DMS53 (cell line): ENCODE results near the gene TEAD3.
"Not testable (repeated sequence)": the region's sequence is repeated elsewhere in the genome, so short reads cannot be mapped to it uniquely, and the experiment has no call there.

Experiments used
- DNase-seq: peaks from one replicate; lab custom pipeline; 2025; lab: John Stamatoyannopoulos, UW

TEAD3 gene

GRCh38 chr6:35451354-35452182, 45.3 kb downstream of the TEAD3 start:
- no peak for DNase-seq

DNA sequence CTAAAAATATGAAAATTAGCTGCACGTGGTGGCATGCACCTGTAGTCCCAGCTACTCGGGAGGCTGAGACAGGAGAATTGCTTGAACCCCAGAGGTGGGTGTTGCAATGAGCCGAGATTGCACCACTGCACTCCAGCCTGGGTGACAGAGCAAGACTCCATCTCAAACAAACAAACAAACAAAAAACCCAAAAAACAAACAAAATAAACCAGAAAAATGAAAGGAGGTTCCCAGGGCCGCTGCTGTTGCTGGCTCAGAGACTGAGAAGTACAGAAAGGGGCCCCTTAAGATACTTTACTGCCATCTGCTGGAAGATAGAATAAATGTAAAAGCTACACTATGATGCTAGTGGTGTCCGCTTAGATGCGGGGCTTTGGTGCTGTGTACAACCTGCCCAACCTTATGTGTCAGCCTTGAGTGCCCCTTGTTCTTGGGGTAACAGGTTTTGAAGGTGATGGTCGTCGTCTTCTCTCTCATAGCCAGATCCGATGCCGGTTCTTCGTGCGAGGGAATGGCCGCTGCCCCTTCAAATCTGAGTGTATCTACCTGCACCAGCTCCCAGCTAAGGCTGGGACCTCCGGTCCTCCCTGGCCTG, 47.5 kb downstream of the TEAD3 start:
- peak; percentile 82 for DNase-seq

- DNase-seq = no peak
Observed at GRCh38 chr6:35448191-35448590, 48.7 kb downstream of the TEAD3 start.

- DNase-seq = no peak
Observed at GRCh38 chr6:35445691-35446090, 51.2 kb downstream of the TEAD3 start.

DNA sequence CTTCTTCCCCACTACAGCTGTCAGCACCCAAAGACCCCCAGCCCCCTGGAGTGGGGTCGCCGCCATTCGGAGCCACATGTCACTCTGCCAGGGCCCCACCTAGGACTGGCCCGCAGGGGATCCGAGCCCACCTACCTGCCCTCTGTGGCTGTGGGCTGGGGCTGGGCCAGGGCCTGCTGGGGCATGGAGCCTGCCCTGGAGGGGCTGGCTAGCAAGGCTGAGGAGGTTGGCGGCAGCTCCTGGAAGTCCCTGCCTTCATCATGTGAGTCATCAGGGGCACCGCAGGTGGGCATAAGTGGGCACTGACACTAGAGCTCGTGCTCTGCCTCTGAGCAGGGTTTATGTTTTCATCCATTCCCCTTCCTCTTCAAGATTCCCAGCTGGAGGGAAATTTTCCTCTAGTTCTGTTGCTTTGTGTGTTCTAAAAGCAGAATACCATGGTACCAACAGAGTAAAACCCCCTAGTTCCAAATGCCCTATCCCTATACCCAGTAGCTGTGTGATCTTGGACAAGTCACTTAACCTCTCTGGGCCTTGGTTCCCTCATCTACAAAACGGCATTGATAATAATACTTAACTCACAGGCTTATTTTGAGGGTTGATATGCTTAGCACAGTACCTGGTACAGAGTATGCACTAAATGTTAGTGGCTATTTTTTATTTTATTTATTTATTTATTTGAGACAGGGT, 53.4 kb downstream of the TEAD3 start:
- DNase-seq = no peak

DNA sequence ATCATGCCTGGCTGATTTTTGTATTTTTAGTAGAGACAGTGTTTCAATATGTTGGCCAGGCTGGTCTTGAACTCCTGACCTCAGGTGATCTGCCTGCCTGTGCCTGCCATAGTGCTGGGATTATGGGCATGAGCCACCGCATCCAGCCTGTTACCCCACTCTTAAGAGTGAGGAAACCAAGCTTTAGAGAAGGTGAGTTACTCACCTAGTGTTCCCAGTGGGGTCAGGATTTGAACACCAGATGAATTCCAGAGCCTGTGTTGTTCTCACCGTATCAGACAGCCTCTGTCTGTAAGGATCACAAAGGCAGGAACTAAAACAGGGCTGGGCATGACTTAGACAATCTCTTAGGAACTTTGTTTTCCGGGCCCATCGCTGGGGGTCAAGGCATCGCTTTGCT, 54.2 kb downstream of the TEAD3 start:
- no peak for DNase-seq

DNA sequence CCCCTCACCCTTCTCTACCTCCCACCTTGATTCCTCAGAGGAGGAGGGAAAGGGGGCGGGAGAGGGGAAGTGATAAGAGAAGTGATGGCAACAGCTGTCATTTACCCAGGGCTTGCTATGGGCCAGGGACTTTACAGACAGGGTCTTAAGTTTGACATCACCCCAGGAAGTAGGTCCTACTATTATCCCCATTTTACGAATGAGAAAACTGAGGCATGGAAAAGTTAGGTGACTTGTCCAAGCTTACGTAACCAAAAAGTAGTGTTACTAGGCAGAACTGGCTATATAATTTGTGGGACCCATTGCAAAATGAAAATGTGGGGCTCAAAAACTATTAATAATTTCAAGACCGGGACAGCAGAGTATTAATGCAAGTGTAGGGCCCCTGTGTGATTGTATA, 55.2 kb downstream of the TEAD3 start:
- no peak for DNase-seq

GRCh38 chr6:35441205-35441604, 55.7 kb downstream of the TEAD3 start:
- DNase-seq = no peak

- DNase-seq = no peak
Observed at GRCh38 chr6:35439308-35439707, 57.6 kb downstream of the TEAD3 start.

- DNase-seq = peak; percentile 26
Observed at GRCh38 chr6:35438378-35439065, 58.4 kb downstream of the TEAD3 start.

GRCh38 chr6:35436071-35436857, 60.6 kb downstream of the TEAD3 start:
- no peak for DNase-seq

GRCh38 chr6:35435074-35435837, 61.6 kb downstream of the TEAD3 start:
- DNase-seq = no peak

DNA sequence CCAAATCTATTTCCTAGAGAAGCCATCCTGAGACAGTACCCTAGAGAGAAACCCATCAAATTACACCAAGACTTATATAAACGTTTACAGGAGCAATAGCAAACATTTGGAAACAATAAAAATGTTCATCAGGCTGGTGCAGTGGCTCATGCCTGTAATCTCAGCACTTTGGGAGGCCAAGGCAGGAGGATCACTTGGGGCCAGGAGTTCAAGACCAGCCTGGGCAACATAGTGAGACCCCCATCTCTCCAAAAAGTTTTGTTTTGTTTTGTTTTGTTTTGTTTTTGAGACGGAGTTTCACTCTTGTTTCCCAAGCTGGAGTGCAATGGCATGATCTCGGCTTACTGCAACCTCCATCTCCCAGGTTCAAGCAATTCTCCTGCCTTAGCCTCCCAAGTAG, 64.2 kb downstream of the TEAD3 start:
- not testable (repeated sequence) for DNase-seq

DNA sequence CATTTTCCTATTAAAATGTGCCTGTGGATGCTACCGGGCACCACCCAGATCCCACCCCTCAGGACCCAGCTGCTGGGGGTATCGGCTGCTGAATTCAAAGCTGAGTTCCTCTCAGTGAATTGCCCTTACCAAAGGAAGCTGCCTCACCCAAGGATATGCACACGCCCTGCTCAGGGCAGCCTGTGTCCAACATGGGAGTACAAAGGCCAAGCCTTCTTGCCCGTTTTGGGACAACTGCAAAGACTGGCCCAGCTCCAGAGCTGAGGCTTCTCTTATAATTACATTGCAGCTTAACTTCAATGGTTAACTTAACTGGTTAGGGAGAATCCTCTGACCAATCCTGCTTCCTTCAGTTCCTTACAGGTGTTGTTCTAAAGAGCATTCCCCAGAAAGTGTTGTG, 64.6 kb downstream of the TEAD3 start:
- DNase-seq = no peak

- DNase-seq = no peak
Observed at GRCh38 chr6:35429463-35429862, 67.4 kb downstream of the TEAD3 start.

GRCh38 chr6:35428421-35429149, 68.3 kb downstream of the TEAD3 start:
- DNase-seq = no peak

- DNase-seq = no peak
Observed at GRCh38 chr6:35427851-35428321, 69.0 kb downstream of the TEAD3 start.

- no peak for DNase-seq
Observed at GRCh38 chr6:35427435-35427834, 69.4 kb downstream of the TEAD3 start.

GRCh38 chr6:35426074-35426473, 70.8 kb downstream of the TEAD3 start:
- no peak for DNase-seq

DNA sequence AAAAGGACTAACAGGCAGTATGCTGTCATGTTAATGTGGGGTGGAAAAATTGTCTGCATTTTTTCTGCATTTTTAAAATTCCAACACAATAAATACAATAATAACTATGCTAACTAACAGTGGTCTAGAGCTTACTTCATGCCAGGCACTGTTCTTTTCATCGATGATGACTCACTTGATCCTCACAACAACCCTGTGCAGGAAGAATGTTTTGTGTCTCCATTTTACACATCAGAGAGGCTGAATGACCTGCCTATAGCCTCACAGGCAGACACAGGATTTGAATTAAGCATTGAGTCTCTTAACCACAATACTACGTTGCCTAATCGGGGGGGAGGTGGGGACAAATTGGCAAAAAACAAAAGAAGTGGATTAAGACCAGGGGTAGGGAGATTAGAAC, 71.6 kb downstream of the TEAD3 start:
- no peak for DNase-seq
